Heart right ventricle (tissue), 16 donors: ENCODE data around the gene KIF3B. TPM values are rescaled to one million over a fixed set of nuclear protein-coding genes. Genes with fewer than 3 reads are reported as not detected.
"Not testable (repeated sequence)": the region's sequence is repeated elsewhere in the genome, so short reads cannot be mapped to it uniquely, and the experiment has no call there.

Source experiments
- ATAC-seq, 8 donors: fragments of 200-7000 bp; cut with Tn5 transposase; one replicate each; pipeline ENCODE4 v1.9.1; 2020; ENCODE audit warnings: mild to moderate bottlenecking in 8 of 8, moderate library complexity in 8 of 8, moderate number of reproducible peaks in 1 of 8
- DNase-seq, 2 donors: peaks; one replicate each; pipeline ENCODE4 v3.0.0-alpha.2; 2020
- H3K27ac ChIP-seq, 10 donors: fragments of 200-600 bp; sonication (generic) in 2 of 10; one replicate each; pipeline versions ENCODE4 v1.5.0 to v1.8.0; 2020 to 2022; ENCODE audit warnings: mild to moderate bottlenecking in 3 of 10
- H3K27me3 ChIP-seq, 7 donors: fragments of 200-600 bp; one replicate each; pipeline ENCODE4 v1.8.0; 2021 to 2022; ENCODE audit warnings: mild to moderate bottlenecking in 2 of 7
- H3K36me3 ChIP-seq, 9 donors: fragments of 200-600 bp; sonication (generic) in 1 of 9; one replicate each; pipeline versions ENCODE4 v1.5.0 to v1.8.0; 2020 to 2022; ENCODE audit warnings: mild to moderate bottlenecking in 2 of 9
- H3K4me1 ChIP-seq, 9 donors: fragments of 200-600 bp; sonication (generic) in 1 of 9; one replicate each; pipeline versions ENCODE4 v1.5.0 to v1.8.0; 2020 to 2022; ENCODE audit warnings: mild to moderate bottlenecking in 4 of 9
- H3K4me3 ChIP-seq, 10 donors: fragments of 200-600 bp; sonication (generic) in 2 of 10; one replicate each; pipeline versions ENCODE4 v1.5.0 to v1.8.0; 2020 to 2022; ENCODE audit warnings: mild to moderate bottlenecking in 7 of 10, moderate library complexity in 2 of 10
- H3K9me3 ChIP-seq, 11 donors: fragments of 200-600 bp in 10 of 11; sonication (generic) in 2 of 11; one replicate each; pipeline versions ENCODE4 v1.5.0 to v1.8.0; 2013 to 2022; ENCODE audit warnings: mild to moderate bottlenecking in 2 of 11, control low read depth in 1 of 11, moderate library complexity in 1 of 11
- WGBS, 2 donors: extraction: QIAGEN DNeasy Blood & Tissue Kit; methylation state at CpG; one replicate each; pipeline ENCODE4 v1.1.7; 2013; ENCODE audit warnings: inconsistent platforms in 1 of 2; 5-methylcytosine and 5-hydroxymethylcytosine counted together
- intact Hi-C, 10 donors: fragments of 100-400 bp; cut with DNase I; formaldehyde crosslinking; loops; one replicate each; pipeline versions ENCODE4 v1.11.1 to v1.14.2; 2022
- polyA plus RNA-seq, 2 donors: library from polyadenylated mRNA; stranded (reverse); fragments of 200-250 nt; gene quantifications; one replicate each; pipeline ENCODE4 v1.2.3, GENCODE V29; 2013
- total RNA-seq, 10 donors: library from RNA; stranded (reverse); fragmentation: NEBNext Ultra II Directional in 3 of 10; extraction: Animal tissue kit (Norgen Biotek cat#: 25700) in 3 of 10; gene quantifications; one replicate each; pipeline versions ENCODE4 v1.2.1 to v1.2.4, GENCODE V29; 2021 to 2023
- TF ChIP-seq, protein P1 (sequence below), 9 donors: fragments of 200-600 bp; sonication (generic) in 2 of 9; IDR thresholded peaks; one replicate each; pipeline versions ENCODE4 v1.5.0 to v1.8.0; 2021 to 2022; ENCODE audit warnings: antibody characterized with exemption in 9 of 9, mild to moderate bottlenecking in 5 of 9, moderate library complexity in 1 of 9
- donor health status: Arrhythmogenic right ventricular cardiomyopathy.
- donor health status: ischemic (EF 13 %, LVEDD 7.1; RV severe dilation, severe dysfunction).
- donor health status: healthy with polysubstance abuse.
- donor health status: DM: no; HTN: yes; CAD: no.
- donor health status: DM: no; HTN: no; CAD: no.
- donor health status: ischemic (EF 25% LVEDD 6.9; RV normal size, moderate dysfunction).
- donor health status: ischemic (EF 25% LVEDD 5.7; RV mildly dilated, moderate dysfunction).
- donor health status: healthy.
- donor health status: DM: yes; HTN: yes; CAD: no.
- donor health status: Ischemic cardiomyopathy.
- donor health status: ischemic (EF 35%, LVEDD 5.7; RV mildly dilated, moderate dysfunction).
- donor health status: nonischemic (EF 11% LVEDD 7.7; RV severe dilation, severe dysfunction).
- donor health status: DM: yes; HTN: yes; CAD: no.
- donor health status: PGD.
- donor health status: ischemic (EF 29% LVEDD 5.4; RV normal size, mild dysfunction).
- donor health status: nonischemic (EF 23%, LVEDD 6.1; RV moderate dilation, normal function).

Gene KIF3B
- total and polyA plus RNA-seq, 12 donors = 4.7 to 16.3 (median 11.1) TPM

DNA sequence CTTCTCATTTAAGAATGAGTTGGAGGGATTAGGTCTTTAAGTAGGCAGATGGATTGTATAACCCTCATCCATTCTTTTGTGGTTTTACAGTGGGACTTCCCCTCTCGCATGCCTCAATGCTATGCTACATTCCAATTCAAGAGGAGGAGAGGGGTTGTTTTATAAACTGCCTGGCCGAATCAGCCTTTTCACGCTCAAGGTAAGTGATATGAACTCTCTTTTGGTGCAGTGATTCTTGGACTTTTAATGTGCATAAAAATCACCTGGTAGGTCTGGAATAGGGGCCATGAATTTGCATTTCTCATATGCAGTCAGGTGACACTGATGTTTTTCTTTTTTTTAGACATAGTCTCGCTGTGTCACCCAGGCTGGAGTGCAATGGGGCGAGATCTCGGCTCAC, 91.5 kb downstream of the KIF3B start:
- TF ChIP-seq, protein P1, sequence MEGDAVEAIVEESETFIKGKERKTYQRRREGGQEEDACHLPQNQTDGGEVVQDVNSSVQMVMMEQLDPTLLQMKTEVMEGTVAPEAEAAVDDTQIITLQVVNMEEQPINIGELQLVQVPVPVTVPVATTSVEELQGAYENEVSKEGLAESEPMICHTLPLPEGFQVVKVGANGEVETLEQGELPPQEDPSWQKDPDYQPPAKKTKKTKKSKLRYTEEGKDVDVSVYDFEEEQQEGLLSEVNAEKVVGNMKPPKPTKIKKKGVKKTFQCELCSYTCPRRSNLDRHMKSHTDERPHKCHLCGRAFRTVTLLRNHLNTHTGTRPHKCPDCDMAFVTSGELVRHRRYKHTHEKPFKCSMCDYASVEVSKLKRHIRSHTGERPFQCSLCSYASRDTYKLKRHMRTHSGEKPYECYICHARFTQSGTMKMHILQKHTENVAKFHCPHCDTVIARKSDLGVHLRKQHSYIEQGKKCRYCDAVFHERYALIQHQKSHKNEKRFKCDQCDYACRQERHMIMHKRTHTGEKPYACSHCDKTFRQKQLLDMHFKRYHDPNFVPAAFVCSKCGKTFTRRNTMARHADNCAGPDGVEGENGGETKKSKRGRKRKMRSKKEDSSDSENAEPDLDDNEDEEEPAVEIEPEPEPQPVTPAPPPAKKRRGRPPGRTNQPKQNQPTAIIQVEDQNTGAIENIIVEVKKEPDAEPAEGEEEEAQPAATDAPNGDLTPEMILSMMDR (IDR thresholded peaks at IDR 0.05) = no peak
- ATAC-seq (no peak), DNase-seq (no peak)
- intact Hi-C loops = no loop called here
- peaks cover 0 to 49% (median 31%) of the 10 kb centered on the region in 9 donors for H3K4me1 ChIP-seq
- no peak overlapping the region for H3K4me3 ChIP-seq
- 69 to 77% methylated on average over 6 of the region's 6 CpGs for WGBS, 2 donors
- peaks cover 0 to 70% (median 26%) of the 10 kb centered on the region in 9 donors for H3K36me3 ChIP-seq
- H3K27ac ChIP-seq = no peak overlapping the region
- H3K9me3 ChIP-seq = no peaks in the 10 kb centered on the region
- H3K27me3 ChIP-seq = no peaks in the 10 kb centered on the region

DNA sequence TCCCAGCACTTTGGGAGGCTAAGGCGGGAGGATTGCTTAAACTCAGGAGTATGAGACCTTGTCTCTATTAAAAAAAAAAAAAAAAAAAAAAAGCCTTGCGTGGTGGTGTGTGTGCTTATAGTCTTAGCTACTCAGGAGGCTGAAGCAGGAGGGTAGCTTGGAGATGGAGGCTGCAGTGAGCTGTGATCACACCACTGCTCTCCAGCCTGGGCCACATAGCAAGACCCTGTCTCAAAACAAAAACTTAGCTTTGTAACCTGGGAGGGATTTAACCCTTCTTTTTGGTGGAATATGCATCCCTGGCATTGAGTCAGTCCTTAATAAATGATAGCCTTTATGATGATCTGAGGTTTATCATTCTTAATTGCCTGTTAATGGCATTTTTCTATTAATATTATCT, 93.4 kb downstream of the KIF3B start:
- ATAC-seq (no peak), DNase-seq (no peak)
- intact Hi-C loops = no loop called here
- Histone ChIP-seq H3K36me3 (peaks cover 0 to 89% (median 26%) of the 10 kb centered on the region in 9 donors), H3K27ac (no peak overlapping the region), H3K4me3 (no peak overlapping the region), H3K4me1 (peaks cover 0 to 29% (median 20%) of the 10 kb centered on the region in 9 donors), H3K9me3 (no peaks in the 10 kb centered on the region), H3K27me3 (no peaks in the 10 kb centered on the region)
- TF ChIP-seq, protein P1 (IDR thresholded peaks at IDR 0.05) = no peak
- WGBS, 2 donors = 94 to 100% methylated on average over 2 of the region's 2 CpGs

GRCh38 chr20:32378461-32378860, 101.0 kb downstream of the KIF3B start:
- ATAC-seq (no peak), DNase-seq (no peak)
- TF ChIP-seq, protein P1 (IDR thresholded peaks at IDR 0.05) = no peak
- no peaks in the 10 kb centered on the region for H3K9me3 ChIP-seq
- no peak overlapping the region for H3K27ac ChIP-seq
- intact Hi-C loops = no loop called here
- H3K27me3 ChIP-seq = no peaks in the 10 kb centered on the region
- H3K4me3 ChIP-seq = no peak overlapping the region
- peaks cover 0 to 8% (median 0%) of the 10 kb centered on the region in 9 donors for H3K4me1 ChIP-seq
- WGBS, 2 donors = 43 to 49% methylated on average over 2 of the region's 2 CpGs
- H3K36me3 ChIP-seq = peaks cover 0 to 83% (median 0%) of the 10 kb centered on the region in 9 donors

DNA sequence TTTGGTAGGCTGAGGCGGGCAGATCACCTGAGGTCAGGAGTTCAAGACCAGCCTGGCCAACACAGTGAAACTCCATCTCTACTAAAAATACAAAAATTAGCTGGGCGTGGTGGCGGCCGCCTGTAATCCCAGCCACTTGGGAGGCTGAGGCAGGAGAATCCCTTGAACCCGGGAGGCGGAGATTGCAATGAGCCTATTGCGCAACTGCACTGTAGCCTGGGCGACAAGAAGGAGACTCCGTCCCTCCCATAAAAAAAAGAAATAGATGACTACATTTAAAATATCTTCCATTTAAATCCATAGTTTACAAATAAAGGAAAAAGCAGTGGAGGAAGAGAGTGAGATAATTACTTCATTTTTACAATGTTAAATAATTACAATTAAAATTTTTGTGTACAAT, 102.6 kb downstream of the KIF3B start:
- H3K27me3 ChIP-seq, ATAC-seq, H3K4me3 ChIP-seq, H3K27ac ChIP-seq, H3K9me3 ChIP-seq, DNase-seq: not testable (repeated sequence)
- WGBS, 2 donors = 96 to 98% methylated on average over 9 of the region's 9 CpGs
- intact Hi-C loops = loop anchor here in 1 of 10 donors (10.0 kb wide), 1 partner anchor 675 kb away; the partner anchor contains the start of gene BPIFB3
- H3K4me1 ChIP-seq = peaks cover 0 to 18% (median 9%) of the 10 kb centered on the region in 9 donors
- peaks cover 0 to 72% (median 0%) of the 10 kb centered on the region in 9 donors for H3K36me3 ChIP-seq

- Histone ChIP-seq H3K4me3 (no peak overlapping the region), H3K27me3 (no peaks in the 10 kb centered on the region), H3K4me1 (peaks cover 0 to 25% (median 16%) of the 10 kb centered on the region in 9 donors), H3K9me3 (no peaks in the 10 kb centered on the region), H3K36me3 (peaks cover 0 to 64% (median 0%) of the 10 kb centered on the region in 9 donors), H3K27ac (no peak overlapping the region)
- WGBS, 2 donors = 94 to 96% methylated on average over 3 of the region's 3 CpGs
- ATAC-seq (no peak), DNase-seq (no peak)
- TF ChIP-seq, protein P1 (IDR thresholded peaks at IDR 0.05) = no peak
- intact Hi-C loops = loop anchor here in 1 of 10 donors (10.0 kb wide), 1 partner anchor 674 kb away; the partner anchor contains the start of gene BPIFB3
Measured at GRCh38 chr20:32380745-32381144, 103.3 kb downstream of the KIF3B start.
